ENCODE results near the gene LAMA4.

DNA sequence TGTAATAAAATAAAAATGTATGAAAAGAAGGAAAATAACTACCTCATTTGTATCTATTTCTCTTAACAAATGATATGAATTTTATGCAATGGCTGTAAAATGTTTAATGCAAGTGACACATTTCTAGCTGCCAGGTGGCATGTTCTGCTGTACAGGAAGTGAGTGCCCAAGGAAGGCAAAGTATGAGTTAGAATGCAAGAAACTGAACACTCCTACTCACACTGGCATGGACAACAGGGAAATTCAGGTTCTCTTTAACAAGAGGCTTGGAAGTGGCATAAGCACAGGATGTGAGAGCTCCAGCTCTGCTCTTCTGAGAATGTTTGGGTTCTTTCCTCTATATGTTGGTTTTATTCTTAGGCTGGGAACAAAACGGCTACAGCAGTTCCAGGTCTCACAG lies 20.4 kb upstream of the LAMA4 start:
- TF ChIP-seq FOXM1 (IDR thresholded peaks at IDR 0.05; ENCODE audit: borderline replicate concordance), result no peak
- TF ChIP-seq FOXA1 (IDR thresholded peaks at IDR 0.05), result no peak

Data from HEK293T (cell line).